Keratinocyte (primary cell): ENCODE results near the gene CCL2.

Source experiments
- EZH2 ChIP-seq: IDR thresholded peaks from one replicate; pipeline ENCODE4 v1.6.1; 2012; ENCODE audit warnings: inconsistent platforms, mild to moderate bottlenecking, low read length, moderate library complexity
- TF ChIP-seq, protein P1 (sequence below), 3 experiments: IDR thresholded peaks in 1 of 3; conservative IDR thresholded peaks in 1 of 3; optimal IDR thresholded peaks in 1 of 3; 2 replicates in 2 of 3; 3 replicates in 1 of 3; pipeline versions ENCODE3 to v1.5.1; 2011; ENCODE audit warnings: low read length in 3 of 3, mild to moderate bottlenecking in 3 of 3, moderate library complexity in 2 of 3, control low read depth in 1 of 3, inconsistent platforms in 1 of 3; ENCODE audit not compliant: insufficient read depth in 2 of 3; ENCODE audit errors: extremely low read depth in 1 of 3

GRCh38 chr17:34259146-34259545, 4.1 kb downstream of the CCL2 start:
- TF ChIP-seq, protein P1, sequence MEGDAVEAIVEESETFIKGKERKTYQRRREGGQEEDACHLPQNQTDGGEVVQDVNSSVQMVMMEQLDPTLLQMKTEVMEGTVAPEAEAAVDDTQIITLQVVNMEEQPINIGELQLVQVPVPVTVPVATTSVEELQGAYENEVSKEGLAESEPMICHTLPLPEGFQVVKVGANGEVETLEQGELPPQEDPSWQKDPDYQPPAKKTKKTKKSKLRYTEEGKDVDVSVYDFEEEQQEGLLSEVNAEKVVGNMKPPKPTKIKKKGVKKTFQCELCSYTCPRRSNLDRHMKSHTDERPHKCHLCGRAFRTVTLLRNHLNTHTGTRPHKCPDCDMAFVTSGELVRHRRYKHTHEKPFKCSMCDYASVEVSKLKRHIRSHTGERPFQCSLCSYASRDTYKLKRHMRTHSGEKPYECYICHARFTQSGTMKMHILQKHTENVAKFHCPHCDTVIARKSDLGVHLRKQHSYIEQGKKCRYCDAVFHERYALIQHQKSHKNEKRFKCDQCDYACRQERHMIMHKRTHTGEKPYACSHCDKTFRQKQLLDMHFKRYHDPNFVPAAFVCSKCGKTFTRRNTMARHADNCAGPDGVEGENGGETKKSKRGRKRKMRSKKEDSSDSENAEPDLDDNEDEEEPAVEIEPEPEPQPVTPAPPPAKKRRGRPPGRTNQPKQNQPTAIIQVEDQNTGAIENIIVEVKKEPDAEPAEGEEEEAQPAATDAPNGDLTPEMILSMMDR (optimal IDR thresholded peaks at IDR 0.05 in 1 of 3, IDR thresholded peaks at IDR 0.05 in 1 of 3, conservative IDR thresholded peaks at IDR 0.05 in 1 of 3; ENCODE audit: extremely low read depth in 1 of 3, insufficient read depth in 2 of 3, low read length in 3 of 3), result no peak
- TF ChIP-seq EZH2, result no peak
